ENCODE measurements around the gene SIMC1.
"Not testable (repeated sequence)": the region's sequence is repeated elsewhere in the genome, so short reads cannot be mapped to it uniquely, and the experiment has no call there.

The SIMC1 gene

GRCh38 chr5:176216393-176216916 lies 21.8 kb upstream of the SIMC1 start:
- not testable (repeated sequence) for DNase-seq (ENCODE audit: low read depth)

GRCh38 chr5:176217188-176217729 lies 21.0 kb upstream of the SIMC1 start:
- not testable (repeated sequence) for DNase-seq (ENCODE audit: low read depth)

GRCh38 chr5:176217764-176218163 lies 20.5 kb upstream of the SIMC1 start:
- not testable (repeated sequence) for DNase-seq (ENCODE audit: low read depth)

- not testable (repeated sequence) for DNase-seq (ENCODE audit: low read depth)
Measured at GRCh38 chr5:176222006-176222405, 16.2 kb upstream of the SIMC1 start.

- DNase-seq (ENCODE audit: low read depth), result not testable (repeated sequence)
Measured at GRCh38 chr5:176228358-176228757, 9.9 kb upstream of the SIMC1 start.

- DNase-seq (ENCODE audit: low read depth), result not testable (repeated sequence)
Measured at GRCh38 chr5:176233253-176233652, 5.0 kb upstream of the SIMC1 start.

- DNase-seq (ENCODE audit: low read depth), result not testable (repeated sequence)
Measured at GRCh38 chr5:176235155-176235554, 3.1 kb upstream of the SIMC1 start.

- not testable (repeated sequence) for DNase-seq (ENCODE audit: low read depth)
Measured at GRCh38 chr5:176238645-176239283, 540 bp downstream of the SIMC1 start.

GRCh38 chr5:176239304-176239703 lies 1.1 kb downstream of the SIMC1 start:
- not testable (repeated sequence) for DNase-seq (ENCODE audit: low read depth)

GRCh38 chr5:176244318-176244717 lies 6.1 kb downstream of the SIMC1 start:
- DNase-seq (ENCODE audit: low read depth), result not testable (repeated sequence)

GRCh38 chr5:176245074-176245473 lies 6.8 kb downstream of the SIMC1 start:
- DNase-seq (ENCODE audit: low read depth), result not testable (repeated sequence)

GRCh38 chr5:176245489-176245888 lies 7.3 kb downstream of the SIMC1 start:
- DNase-seq (ENCODE audit: low read depth), result not testable (repeated sequence)

- DNase-seq (ENCODE audit: low read depth), result not testable (repeated sequence)
Measured at GRCh38 chr5:176250691-176251090, 12.5 kb downstream of the SIMC1 start.

- DNase-seq (ENCODE audit: low read depth), result not testable (repeated sequence)
Measured at GRCh38 chr5:176252171-176252570, 13.9 kb downstream of the SIMC1 start.

GRCh38 chr5:176253370-176254065 lies 15.3 kb downstream of the SIMC1 start:
- DNase-seq (ENCODE audit: low read depth), result not testable (repeated sequence)

GRCh38 chr5:176254066-176254393 lies 15.8 kb downstream of the SIMC1 start:
- DNase-seq (ENCODE audit: low read depth), result not testable (repeated sequence)

GRCh38 chr5:176257871-176258505 lies 19.8 kb downstream of the SIMC1 start:
- DNase-seq (ENCODE audit: low read depth), result not testable (repeated sequence)

- not testable (repeated sequence) for DNase-seq (ENCODE audit: low read depth)
Measured at GRCh38 chr5:176260682-176261081, 22.5 kb downstream of the SIMC1 start.

GRCh38 chr5:176266448-176266847 lies 28.2 kb downstream of the SIMC1 start:
- not testable (repeated sequence) for DNase-seq (ENCODE audit: low read depth)

GRCh38 chr5:176289018-176289417 lies 50.8 kb downstream of the SIMC1 start:
- not testable (repeated sequence) for DNase-seq (ENCODE audit: low read depth)

GRCh38 chr5:176290057-176290840 lies 52.0 kb downstream of the SIMC1 start:
- not testable (repeated sequence) for DNase-seq (ENCODE audit: low read depth)

- not testable (repeated sequence) for DNase-seq (ENCODE audit: low read depth)
Measured at GRCh38 chr5:176305356-176305755, 67.1 kb downstream of the SIMC1 start.

Data from activated T-cell treated with anti-CD3 and anti-CD28 coated beads for 1 hour (primary cell).